GM12873 (cell line): ENCODE measurements around the gene HBG1.

Experiments
- CTCF ChIP-seq: IDR thresholded peaks from 2 replicates; pipeline ENCODE4 v1.5.1; 2012; ENCODE audit warnings: low read depth, mild to moderate bottlenecking, moderate library complexity, low read length, control low read depth; ENCODE audit not compliant: insufficient read depth; ENCODE audit errors: missing control alignments

HBG1 gene

GRCh38 chr11:5288906-5289550, 39.4 kb upstream of the HBG1 start:
- no peak for TF ChIP-seq CTCF

GRCh38 chr11:5288108-5288905, 38.6 kb upstream of the HBG1 start:
- no peak for TF ChIP-seq CTCF

- no peak for TF ChIP-seq CTCF
Measured at GRCh38 chr11:5286901-5287300, 37.2 kb upstream of the HBG1 start.

- no peak for TF ChIP-seq CTCF
Measured at GRCh38 chr11:5286351-5286750, 36.7 kb upstream of the HBG1 start.

- no peak for TF ChIP-seq CTCF
Measured at GRCh38 chr11:5285703-5286340, 36.2 kb upstream of the HBG1 start.

- no peak for TF ChIP-seq CTCF
Measured at GRCh38 chr11:5284637-5285036, 35.0 kb upstream of the HBG1 start.

- TF ChIP-seq CTCF, result no peak
Measured at GRCh38 chr11:5283882-5284281, 34.2 kb upstream of the HBG1 start.
